Adipose tissue (tissue), 3 donors: ENCODE measurements around the gene YBEY. TPM values are rescaled to one million over a fixed set of nuclear protein-coding genes. Genes with fewer than 3 reads are reported as not detected.

Source experiments
- H3K27ac ChIP-seq: one replicate; pipeline ENCODE4 v1.5.1; 2013; ENCODE audit warnings: low read depth, low read length
- WGBS, 3 donors: extraction: QIAGEN DNeasy Blood & Tissue Kit; methylation state at CpG; one replicate each; pipeline ENCODE4 v1.1.7; 2013; 5-methylcytosine and 5-hydroxymethylcytosine counted together
- polyA plus RNA-seq, 3 donors: library from polyadenylated mRNA; stranded (reverse); fragments of 200-250 nt; gene quantifications; one replicate each; pipeline ENCODE4 v1.2.3, GENCODE V29; 2013
- donor health status: healthy with polysubstance abuse.
- donor health status: Bipolar disorder and iron deficiency.
- donor health status: healthy.

YBEY gene
- polyA plus RNA-seq, 3 donors, result 8.1 to 14.7 (median 13.9) TPM

- H3K27ac ChIP-seq, result no peak overlapping the region
- WGBS, 3 donors, result 78 to 85% (median 80%) methylated on average over 10 of the region's 10 CpGs
These were observed 61.0 kb downstream of the YBEY start for GRCh38 chr21:46347203-46347550.

Other genes with a start within 250 kb of the YBEY start
- gene COL6A2, start 188.2 kb upstream of the YBEY start, polyA plus RNA-seq, result 100 to 1,000 TPM in 2 of 3 donors, 10 to 100 TPM in 1; 65.8 to 455 (median 431) TPM
- under 1 TPM; 0.16 to 0.38 (median 0.34) TPM for gene FTCD, start 130.8 kb upstream of the YBEY start, polyA plus RNA-seq
- 1 to 10 TPM; 4.8 to 10.0 (median 9.1) TPM for gene SPATC1L, start 101.9 kb upstream of the YBEY start, polyA plus RNA-seq
- gene LSS, start 57.6 kb upstream of the YBEY start, polyA plus RNA-seq, result 10 to 100 TPM; 16.9 to 60.7 (median 38.4) TPM
- gene MCM3AP, start 731 bp upstream of the YBEY start, polyA plus RNA-seq, result 10 to 100 TPM; 22.8 to 41.0 (median 39.1) TPM
- 1 to 10 TPM in 2 of 3 donors, under 1 TPM in 1; 0.89 to 3.8 (median 1.4) TPM for gene C21orf58, start 37.5 kb downstream of the YBEY start, polyA plus RNA-seq
- 10 to 100 TPM in 2 of 3 donors, 1 to 10 TPM in 1; 5.7 to 15.6 (median 11.2) TPM for gene PCNT, start 37.8 kb downstream of the YBEY start, polyA plus RNA-seq
- 10 to 100 TPM in 2 of 3 donors, 1 to 10 TPM in 1; 9.8 to 19.0 (median 14.5) TPM for gene DIP2A, start 172.5 kb downstream of the YBEY start, polyA plus RNA-seq